Measurements from ENCODE around the gene SLC2A6. TPM values are rescaled to one million over a fixed set of nuclear protein-coding genes. Genes with fewer than 3 reads are reported as not detected.

The SLC2A6 gene
- total RNA-seq, 1 experiment from 2014 or later, result 10.7 TPM

- TF ChIP-seq CTCF (IDR thresholded peaks at IDR 0.05 in 2 of 3, conservative IDR thresholded peaks at IDR 0.05 in 1 of 3; ENCODE audit: borderline replicate concordance in 1 of 3, insufficient read depth in 1 of 3, low read depth in 2 of 3, low read length in 2 of 3), result no peak
- TF ChIP-seq YY1 (IDR thresholded peaks at IDR 0.05; ENCODE audit: extremely low read depth, insufficient replicate concordance, low read depth, low read length), result no peak
Observed at GRCh38 chr9:133448487-133448972, 30.4 kb downstream of the SLC2A6 start (continued).

GRCh38 chr9:133445293-133445969 lies 33.5 kb downstream of the SLC2A6 start:
- Histone ChIP-seq H4K20me1 (ENCODE audit: insufficient read depth) (no peaks in the 10 kb centered on the region), H3K4me2 (ENCODE audit: low read length) (no peak overlapping the region), H3K36me3 (ENCODE audit: control insufficient read depth in 1 of 2, insufficient read depth in 2 of 2, low read length in 2 of 2) (no peaks in the 10 kb centered on the region), H3K27ac (ENCODE audit: low read depth, low read length) (no peak overlapping the region), H3K9ac (ENCODE audit: low read length) (no peak overlapping the region), H3K9me2 (ENCODE audit: insufficient read depth) (no peaks in the 10 kb centered on the region), H3K4me1 (ENCODE audit: control insufficient read depth in 1 of 2, insufficient read depth in 2 of 2, low read length in 2 of 2) (peaks cover 11% of the 10 kb centered on the region in 2 experiments), H3K27me3 (ENCODE audit: insufficient read depth, low read length) (no peaks in the 10 kb centered on the region), H3K79me2 (ENCODE audit: insufficient read depth, low read length) (no peaks in the 10 kb centered on the region), H3K9me3 (ENCODE audit: control insufficient read depth in 1 of 2, insufficient read depth in 1 of 2, low read depth in 1 of 2, low read length in 2 of 2) (no peaks in the 10 kb centered on the region), H3K4me3 (replicated peaks in 1 of 2; ENCODE audit: low read depth in 1 of 2, low read length in 2 of 2) (no peak overlapping the region), H2AFZ (ENCODE audit: low read depth, low read length, poor library complexity, severe bottlenecking) (no peak overlapping the region)
- ATAC-seq (no peak), DNase-seq (ENCODE audit: low read depth, low spot score) (no peak)
- ChIA-PET CTCF (no interaction called here), POLR2A (no interaction called here), RAD21 (ENCODE audit: low non-redundant PET in 1 of 2, low total read pairs in 2 of 2, uncharacterized antibody in 2 of 2, unreplicated experiment in 2 of 2) (no interaction called here)
- intact Hi-C loops (cut with micrococcal nuclease), result no loop called here
- no TSS peak for BruUV-seq (replicated peaks)
- TF ChIP-seq SIN3A (IDR thresholded peaks at IDR 0.05; ENCODE audit: low read depth) (no peak), YY1 (IDR thresholded peaks at IDR 0.05; ENCODE audit: extremely low read depth, insufficient replicate concordance, low read depth, low read length) (no peak), ZNF274 (IDR thresholded peaks at IDR 0.05; ENCODE audit: low read depth, low read length) (no peak), SP1 (IDR thresholded peaks at IDR 0.05; ENCODE audit: low read depth) (no peak), EGR1 (IDR thresholded peaks at IDR 0.05; ENCODE audit: low read depth) (no peak), POLR2A (IDR thresholded peaks at IDR 0.05; ENCODE audit: borderline replicate concordance, extremely low read depth, insufficient read depth, insufficient read length) (no peak), REST (IDR thresholded peaks at IDR 0.05; ENCODE audit: low read depth) (no peak), TCF7L2 (IDR thresholded peaks at IDR 0.05; ENCODE audit: borderline replicate concordance, extremely low read depth, insufficient read depth, insufficient read length) (no peak), EZH2 (IDR thresholded peaks at IDR 0.05) (no peak), CEBPB (IDR thresholded peaks at IDR 0.05; ENCODE audit: low read depth) (no peak), CBX3 (IDR thresholded peaks at IDR 0.05; ENCODE audit: low read depth) (no peak), ELF1 (IDR thresholded peaks at IDR 0.05; ENCODE audit: borderline replicate concordance, low read depth) (no peak), CTCF (IDR thresholded peaks at IDR 0.05 in 2 of 3, conservative IDR thresholded peaks at IDR 0.05 in 1 of 3; ENCODE audit: borderline replicate concordance in 1 of 3, insufficient read depth in 1 of 3, low read depth in 2 of 3, low read length in 2 of 3) (no peak)

All from HCT116 (cell line).